Mucosa of descending colon (tissue), 3 donors: ENCODE results near the gene CAB39. TPM values are rescaled to one million over a fixed set of nuclear protein-coding genes. Genes with fewer than 3 reads are reported as not detected.

Source experiments
- ATAC-seq: fragments of 200-7000 bp; cut with Tn5 transposase; one replicate; pipeline ENCODE4 v1.9.1; 2020; ENCODE audit warnings: mild to moderate bottlenecking, moderate library complexity
- DNase-seq, 3 donors: peaks; one replicate each; pipeline ENCODE4 v3.0.0-alpha.2; 2020
- H3K36me3 ChIP-seq: fragments of 200-600 bp; one replicate; pipeline ENCODE4 v1.8.0; 2021; ENCODE audit warnings: low read depth, mild to moderate bottlenecking
- H3K4me1 ChIP-seq: fragments of 200-600 bp; one replicate; pipeline ENCODE4 v1.8.0; 2021; ENCODE audit warnings: low read depth, mild to moderate bottlenecking
- H3K4me3 ChIP-seq: fragments of 200-600 bp; one replicate; pipeline ENCODE4 v1.8.0; 2021; ENCODE audit warnings: mild to moderate bottlenecking
- H3K9me3 ChIP-seq: fragments of 200-600 bp; one replicate; pipeline ENCODE4 v1.8.0; 2021; ENCODE audit warnings: mild to moderate bottlenecking
- intact Hi-C, 2 donors: fragments of 100-400 bp; cut with DNase I in 1 of 2; cut with micrococcal nuclease in 1 of 2; formaldehyde crosslinking; loops; one replicate each; pipeline versions ENCODE4 v1.11.0 to v1.11.1; 2022; cut with DNase I, micrococcal nuclease
- total RNA-seq, 3 donors: library from RNA; stranded (reverse); fragmentation: NEBNext Ultra II Directional in 2 of 3; extraction: Animal tissue kit (Norgen Biotek cat#: 25700) in 2 of 3; gene quantifications; one replicate each; pipeline versions ENCODE4 v1.2.1 to v1.2.4, GENCODE V29; 2021 to 2023
- TF ChIP-seq, protein P1 (sequence below): fragments of 200-600 bp; IDR thresholded peaks from one replicate; pipeline ENCODE4 v1.8.0; 2022; ENCODE audit warnings: antibody characterized with exemption, mild to moderate bottlenecking
- donor health status: DM: no; HTN: no; CAD: no; lungs with moderate emphysema.
- donor health status: DM: no; HTN: no; CAD: no.
- donor health status: DM: no; HTN: yes; CAD: no.

Gene CAB39
- total RNA-seq, 3 donors from 2014 or later: 112 to 155 (median 115) TPM

DNA sequence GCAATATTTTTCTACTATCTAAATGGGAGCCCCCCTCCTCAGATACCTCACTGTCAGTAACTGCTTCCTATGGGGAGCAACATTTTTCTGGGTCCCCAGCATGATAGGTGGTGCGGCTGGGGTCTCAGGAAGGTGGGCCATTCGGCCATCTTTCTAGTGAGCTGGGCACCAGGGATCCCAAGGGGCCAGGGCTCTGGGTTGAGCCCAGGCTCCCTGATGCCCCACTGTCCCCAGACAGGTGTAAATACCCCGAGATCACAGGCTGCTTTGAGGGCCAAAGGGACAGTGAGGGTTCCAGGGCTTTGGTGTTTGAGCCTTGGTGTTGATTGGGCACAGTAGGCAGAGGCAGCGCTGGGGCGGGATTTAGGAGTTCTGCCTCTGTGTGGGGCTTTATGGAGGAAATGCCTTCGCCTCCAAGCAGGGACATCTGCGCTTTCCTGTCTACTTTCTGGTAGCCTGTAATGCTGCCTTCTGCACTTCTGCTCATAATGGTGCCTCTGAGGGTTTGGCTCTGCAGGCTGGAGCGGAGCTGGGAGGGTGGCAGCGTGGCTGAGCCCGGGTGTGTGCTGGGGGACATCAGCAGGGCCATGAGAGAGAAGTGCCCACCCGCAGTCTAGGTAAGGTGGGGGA lies 157.4 kb downstream of the CAB39 start:
- peak; percentile 58 to 75 (median 58) for DNase-seq
- peaks cover 90% of the 10 kb centered on the region for H3K4me1 ChIP-seq

More for the DNA sequence above, 157.4 kb downstream of the CAB39 start:
- H3K9me3 ChIP-seq: no peaks in the 10 kb centered on the region
- TF ChIP-seq, protein P1, sequence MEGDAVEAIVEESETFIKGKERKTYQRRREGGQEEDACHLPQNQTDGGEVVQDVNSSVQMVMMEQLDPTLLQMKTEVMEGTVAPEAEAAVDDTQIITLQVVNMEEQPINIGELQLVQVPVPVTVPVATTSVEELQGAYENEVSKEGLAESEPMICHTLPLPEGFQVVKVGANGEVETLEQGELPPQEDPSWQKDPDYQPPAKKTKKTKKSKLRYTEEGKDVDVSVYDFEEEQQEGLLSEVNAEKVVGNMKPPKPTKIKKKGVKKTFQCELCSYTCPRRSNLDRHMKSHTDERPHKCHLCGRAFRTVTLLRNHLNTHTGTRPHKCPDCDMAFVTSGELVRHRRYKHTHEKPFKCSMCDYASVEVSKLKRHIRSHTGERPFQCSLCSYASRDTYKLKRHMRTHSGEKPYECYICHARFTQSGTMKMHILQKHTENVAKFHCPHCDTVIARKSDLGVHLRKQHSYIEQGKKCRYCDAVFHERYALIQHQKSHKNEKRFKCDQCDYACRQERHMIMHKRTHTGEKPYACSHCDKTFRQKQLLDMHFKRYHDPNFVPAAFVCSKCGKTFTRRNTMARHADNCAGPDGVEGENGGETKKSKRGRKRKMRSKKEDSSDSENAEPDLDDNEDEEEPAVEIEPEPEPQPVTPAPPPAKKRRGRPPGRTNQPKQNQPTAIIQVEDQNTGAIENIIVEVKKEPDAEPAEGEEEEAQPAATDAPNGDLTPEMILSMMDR: no peak
- intact Hi-C loops: no loop called here
- ATAC-seq: peak; percentile 48
- H3K4me3 ChIP-seq: no peak overlapping the region
- no peaks in the 10 kb centered on the region for H3K36me3 ChIP-seq

Other genes with a start within 250 kb of the CAB39 start
- gene ITM2C, start 152.1 kb downstream of the CAB39 start, total RNA-seq: 1,000 to 10,000 TPM; 1,048 to 2,192 (median 2,113) TPM
- 1 to 10 TPM in 2 of 3 donors, under 1 TPM in 1; 0.99 to 1.1 (median 1.1) TPM for gene GPR55, start 212.4 kb downstream of the CAB39 start, total RNA-seq